ENCODE results near the gene LRPAP1. TPM values are rescaled to one million over a fixed set of nuclear protein-coding genes. Genes with fewer than 3 reads are reported as not detected.

The LRPAP1 gene
- polyA plus RNA-seq, 1 of the 3 experiments (the other 2 are of a cell fraction) = 209 TPM

GRCh38 chr4:3498407-3498806, 33.8 kb downstream of the LRPAP1 start:
- Histone ChIP-seq H3K9me3 (no peaks in the 10 kb centered on the region), H3F3A (replicated peaks; ENCODE audit: insufficient read depth) (no peaks in the 10 kb centered on the region), H3K4me2 (no peak overlapping the region), H3K9ac (no peak overlapping the region), H3K9me2 (no peaks in the 10 kb centered on the region), H3K79me2 (ENCODE audit: insufficient read depth) (no peaks in the 10 kb centered on the region), H3K4me3 (ENCODE audit: low read depth in 2 of 2, low read length in 1 of 2) (no peak overlapping the region), H3K36me3 (replicated peaks in 1 of 2; ENCODE audit: control insufficient read depth in 1 of 2, insufficient read depth in 2 of 2, low read length in 1 of 2) (no peaks in the 10 kb centered on the region), H4K20me1 (ENCODE audit: insufficient read depth) (no peaks in the 10 kb centered on the region), H2AFZ (ENCODE audit: low read depth) (no peak overlapping the region), H3K27me3 (ENCODE audit: insufficient read depth) (no peaks in the 10 kb centered on the region), H3K27ac (ENCODE audit: low read depth in 2 of 2, low read length in 1 of 2) (no peak overlapping the region), H3K4me1 (ENCODE audit: control insufficient read depth in 1 of 2, insufficient read depth in 2 of 2, low read depth in 1 of 2, low read length in 1 of 2) (peaks cover 0 to 3% of the 10 kb centered on the region in 2 experiments; a peak in 1 of 4 replicates)
- ChIA-PET POLR2A (no interaction called here), CTCF (no interaction called here)
- WGBS (ENCODE audit: low lambda C conversion rate) = 92% methylated on average over 5 of the region's 11 CpGs
- DNase-seq = no peak
- TF ChIP-seq, protein P1, sequence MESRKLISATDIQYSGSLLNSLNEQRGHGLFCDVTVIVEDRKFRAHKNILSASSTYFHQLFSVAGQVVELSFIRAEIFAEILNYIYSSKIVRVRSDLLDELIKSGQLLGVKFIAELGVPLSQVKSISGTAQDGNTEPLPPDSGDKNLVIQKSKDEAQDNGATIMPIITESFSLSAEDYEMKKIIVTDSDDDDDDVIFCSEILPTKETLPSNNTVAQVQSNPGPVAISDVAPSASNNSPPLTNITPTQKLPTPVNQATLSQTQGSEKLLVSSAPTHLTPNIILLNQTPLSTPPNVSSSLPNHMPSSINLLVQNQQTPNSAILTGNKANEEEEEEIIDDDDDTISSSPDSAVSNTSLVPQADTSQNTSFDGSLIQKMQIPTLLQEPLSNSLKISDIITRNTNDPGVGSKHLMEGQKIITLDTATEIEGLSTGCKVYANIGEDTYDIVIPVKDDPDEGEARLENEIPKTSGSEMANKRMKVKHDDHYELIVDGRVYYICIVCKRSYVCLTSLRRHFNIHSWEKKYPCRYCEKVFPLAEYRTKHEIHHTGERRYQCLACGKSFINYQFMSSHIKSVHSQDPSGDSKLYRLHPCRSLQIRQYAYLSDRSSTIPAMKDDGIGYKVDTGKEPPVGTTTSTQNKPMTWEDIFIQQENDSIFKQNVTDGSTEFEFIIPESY (IDR thresholded peaks at IDR 0.05; ENCODE audit: borderline replicate concordance, low read depth) = no peak
- no peak for TF ChIP-seq TCF12 (IDR thresholded peaks at IDR 0.05)
- no peak for TF ChIP-seq USF2 (IDR thresholded peaks at IDR 0.05; ENCODE audit: borderline replicate concordance, low read depth, low read length)
- no peak for TF ChIP-seq EP300 (IDR thresholded peaks at IDR 0.05; ENCODE audit: borderline replicate concordance in 1 of 2, low read depth in 1 of 2, low read length in 1 of 2)
- TF ChIP-seq NFIC (IDR thresholded peaks at IDR 0.05; ENCODE audit: borderline replicate concordance) = no peak
- TF ChIP-seq MEF2A (IDR thresholded peaks at IDR 0.05; ENCODE audit: borderline replicate concordance, low read depth) = no peak

- Histone ChIP-seq H3K27ac (ENCODE audit: low read depth in 2 of 2, low read length in 1 of 2) (no peak overlapping the region), H3K9me3 (no peaks in the 10 kb centered on the region), H4K20me1 (ENCODE audit: insufficient read depth) (no peaks in the 10 kb centered on the region), H2AFZ (ENCODE audit: low read depth) (no peak overlapping the region), H3K79me2 (ENCODE audit: insufficient read depth) (no peaks in the 10 kb centered on the region), H3F3A (replicated peaks; ENCODE audit: insufficient read depth) (no peaks in the 10 kb centered on the region), H3K4me3 (ENCODE audit: low read depth in 2 of 2, low read length in 1 of 2) (no peak overlapping the region), H3K27me3 (ENCODE audit: insufficient read depth) (no peaks in the 10 kb centered on the region), H3K4me2 (no peak overlapping the region), H3K9me2 (no peaks in the 10 kb centered on the region), H3K9ac (no peak overlapping the region), H3K4me1 (ENCODE audit: control insufficient read depth in 1 of 2, insufficient read depth in 2 of 2, low read depth in 1 of 2, low read length in 1 of 2) (peaks cover 0 to 10% of the 10 kb centered on the region in 2 experiments; a peak in 1 of 4 replicates), H3K36me3 (replicated peaks in 1 of 2; ENCODE audit: control insufficient read depth in 1 of 2, insufficient read depth in 2 of 2, low read length in 1 of 2) (no peaks in the 10 kb centered on the region)
- DNase-seq = no peak
- ChIA-PET POLR2A (no interaction called here), CTCF (no interaction called here)
- WGBS (ENCODE audit: low lambda C conversion rate) = 98% methylated on average over 17 of the region's 24 CpGs
- TF ChIP-seq MEF2A (IDR thresholded peaks at IDR 0.05; ENCODE audit: borderline replicate concordance, low read depth) (no peak), TEAD4 (IDR thresholded peaks at IDR 0.05; ENCODE audit: borderline replicate concordance, insufficient read depth) (no peak), ELF1 (IDR thresholded peaks at IDR 0.05) (no peak), EZH2phosphoT487 (IDR thresholded peaks at IDR 0.05; ENCODE audit: borderline replicate concordance, low read depth) (no peak), RCOR1 (IDR thresholded peaks at IDR 0.05; ENCODE audit: low read length) (no peak), SIN3A (IDR thresholded peaks at IDR 0.05; ENCODE audit: borderline replicate concordance, low read depth, low read length) (no peak), IRF3 (IDR thresholded peaks at IDR 0.05; ENCODE audit: low read depth, low read length) (no peak), PBX3 (IDR thresholded peaks at IDR 0.05) (no peak), REST (IDR thresholded peaks at IDR 0.05; ENCODE audit: low read depth, low read length) (no peak), RFX5 (IDR thresholded peaks at IDR 0.05; ENCODE audit: low read length) (no peak), FOXJ3 (CRISPR knock-in tag; IDR thresholded peaks at IDR 0.05) (no peak)
Observed at GRCh38 chr4:3497523-3498389, 34.5 kb downstream of the LRPAP1 start.

Data from SK-N-SH (cell line).